WTC11 (cell line): ENCODE results near the gene DCTPP1. TPM values are rescaled to one million over a fixed set of nuclear protein-coding genes. Genes with fewer than 3 reads are reported as not detected.
A peak's percentile ranks its signal among the peaks of the same experiment; 100 is the strongest.

Source experiments
- ATAC-seq: fragments of 200-7000 bp; cut with Tn5 transposase; 2 replicates; pipeline ENCODE4 v1.10.0; 2021; ENCODE audit warnings: mild to moderate bottlenecking, moderate library complexity
- CTCF ChIA-PET: fragments of 300-600 bp; sonication (Branson Sonifier 250); formaldehyde crosslinking; loops from one replicate; lab custom pipeline; 2021; ENCODE audit warnings: antibody characterized with exemption; lab: Charles Lee
- POLR2A ChIA-PET: fragments of 350-600 bp; sonication (Branson Sonifier 250); formaldehyde crosslinking; loops from one replicate; lab custom pipeline; 2021; ENCODE audit warnings: antibody characterized with exemption; lab: Charles Lee
- DNase-seq: peaks from one replicate; pipeline ENCODE4 v3.0.0; 2021; ENCODE audit warnings: low spot score
- H3K27ac Mint-ChIP-seq: 2 replicates; pipeline ENCODE4 v1.8.0; 2021; ENCODE audit warnings: mixed read lengths
- H3K27me3 Mint-ChIP-seq: 2 replicates; pipeline ENCODE4 v1.8.0; 2021; ENCODE audit warnings: low read depth, mild to moderate bottlenecking, moderate library complexity, mixed read lengths
- H3K36me3 Mint-ChIP-seq: 2 replicates; pipeline ENCODE4 v1.8.0; 2021; ENCODE audit warnings: mixed read lengths
- H3K4me1 Mint-ChIP-seq: 2 replicates; pipeline ENCODE4 v1.8.0; 2022; ENCODE audit warnings: mixed read lengths
- H3K4me3 Mint-ChIP-seq: 2 replicates; pipeline ENCODE4 v1.8.0; 2021; ENCODE audit warnings: mild to moderate bottlenecking, moderate library complexity, mixed read lengths
- H3K9me3 Mint-ChIP-seq: 2 replicates; pipeline ENCODE4 v1.8.0; 2021; ENCODE audit warnings: mixed read lengths
- ATF2 ChIP-seq: sonication (generic); formaldehyde crosslinking; IDR thresholded peaks from 2 replicates; pipeline ENCODE4 v1.8.1; 2022; ENCODE audit warnings: low read depth, missing genetic modification reagents, borderline replicate concordance
- ESRRA ChIP-seq: sonication (generic); formaldehyde crosslinking; IDR thresholded peaks from 2 replicates; pipeline ENCODE4 v1.8.1; 2022; ENCODE audit warnings: mild to moderate bottlenecking, missing genetic modification reagents, borderline replicate concordance
- GABPB1 ChIP-seq: sonication (generic); formaldehyde crosslinking; IDR thresholded peaks from 2 replicates; pipeline ENCODE4 v1.8.1; 2023; ENCODE audit warnings: mild to moderate bottlenecking, missing genetic modification reagents
- GRHL2 ChIP-seq: fragments of 250-450 bp; sonication (Bioruptor Pico); IDR thresholded peaks from 2 replicates; pipeline ENCODE4 v1.8.0; 2022; ENCODE audit warnings: mild to moderate bottlenecking, moderate library complexity; ENCODE audit not compliant: insufficient replicate concordance, severe bottlenecking
- MXD4 ChIP-seq: fragments of 250-450 bp; sonication (Bioruptor Pico); IDR thresholded peaks from 2 replicates; pipeline ENCODE4 v1.8.0; 2021; ENCODE audit warnings: mild to moderate bottlenecking, moderate library complexity, borderline replicate concordance
- MYBL2 ChIP-seq: sonication (generic); formaldehyde crosslinking; IDR thresholded peaks from 2 replicates; pipeline ENCODE4 v1.8.1; 2023; ENCODE audit warnings: mild to moderate bottlenecking, moderate library complexity, missing genetic modification reagents
- NFE2L1 ChIP-seq: sonication (generic); formaldehyde crosslinking; IDR thresholded peaks from 2 replicates; pipeline ENCODE4 v1.8.1; 2023; ENCODE audit warnings: missing genetic modification reagents
- PRDM15 ChIP-seq: sonication (generic); formaldehyde crosslinking; IDR thresholded peaks from 2 replicates; pipeline ENCODE4 v1.8.0; 2022; ENCODE audit warnings: missing genetic modification reagents
- SMAD4 ChIP-seq: sonication (generic); formaldehyde crosslinking; IDR thresholded peaks from 2 replicates; pipeline ENCODE4 v1.8.0; 2022; ENCODE audit warnings: mild to moderate bottlenecking, missing genetic modification reagents
- ZBTB21 ChIP-seq: sonication (generic); formaldehyde crosslinking; IDR thresholded peaks from 2 replicates; pipeline ENCODE4 v1.8.1; 2023; ENCODE audit warnings: mild to moderate bottlenecking, missing genetic modification reagents, borderline replicate concordance
- ZMAT4 ChIP-seq: fragments of 250-450 bp; sonication (Bioruptor Pico); IDR thresholded peaks from 2 replicates; pipeline ENCODE4 v1.9.0; 2021; ENCODE audit warnings: mild to moderate bottlenecking
- ZNF121 ChIP-seq: sonication (generic); formaldehyde crosslinking; IDR thresholded peaks from 2 replicates; pipeline ENCODE4 v1.8.0; 2023; ENCODE audit warnings: missing genetic modification reagents
- ZNF416 ChIP-seq: fragments of 250-450 bp; sonication (Bioruptor Pico); IDR thresholded peaks from 2 replicates; pipeline ENCODE4 v1.9.0; 2021; ENCODE audit warnings: mild to moderate bottlenecking, inconsistent platforms
- ZNF532 ChIP-seq: fragments of 250-450 bp; sonication (Bioruptor Pico); IDR thresholded peaks from 2 replicates; pipeline ENCODE4 v1.9.0; 2021; ENCODE audit warnings: mild to moderate bottlenecking, borderline replicate concordance
- total RNA-seq: library from RNA; stranded (reverse); gene quantifications from 3 replicates; pipeline ENCODE4 v1.2.3, GENCODE V29; 2021
- TF ChIP-seq, protein P1 (sequence below): sonication (generic); formaldehyde crosslinking; IDR thresholded peaks from 2 replicates; pipeline ENCODE4 v1.8.1; 2023; ENCODE audit warnings: mild to moderate bottlenecking, missing genetic modification reagents, borderline replicate concordance

DCTPP1 gene
- total RNA-seq, 1 experiment from 2014 or later, result 70.5 TPM

DNA sequence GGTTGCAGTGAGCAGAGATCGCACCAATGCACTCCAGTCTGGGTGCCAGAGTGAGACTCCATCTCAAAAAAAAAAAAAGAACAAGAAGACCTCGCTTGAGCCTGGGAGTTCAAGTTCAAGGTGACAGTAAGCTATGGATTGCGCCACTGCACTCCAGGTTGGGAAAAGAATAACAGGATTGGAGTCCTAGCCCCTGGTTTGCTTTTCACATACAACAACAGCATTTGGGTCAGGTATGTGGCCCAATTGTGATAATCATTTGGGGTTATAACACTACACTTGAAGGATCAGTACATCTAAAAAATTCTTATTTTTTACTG, 19.2 kb upstream of the DCTPP1 start:
- H3K4me3 Mint-ChIP-seq, result no peak overlapping the region
- ChIA-PET CTCF (interaction anchor here (0.6 to 4.8 kb wide), 10 partner anchors 10 to 320 kb away, joined by 3 to 41 read pairs (median 5); partner anchors contain the start of genes DCTPP1 and ZNF785), POLR2A (no interaction called here)
- DNase-seq (no peak), ATAC-seq (no peak)
- H3K27me3 Mint-ChIP-seq, result peaks cover 28% of the 10 kb centered on the region
- peaks cover 12% of the 10 kb centered on the region for H3K9me3 Mint-ChIP-seq
- H3K27ac Mint-ChIP-seq, result no peak overlapping the region
- H3K36me3 Mint-ChIP-seq, result peaks cover 14% of the 10 kb centered on the region
- no peak for TF ChIP-seq MYBL2 (CRISPR knock-in tag)
- no peak for TF ChIP-seq PRDM15
- TF ChIP-seq ZBTB21 (CRISPR knock-in tag), result no peak
- no peak for TF ChIP-seq SMAD4 (CRISPR knock-in tag)
- TF ChIP-seq GRHL2, result no peak
- TF ChIP-seq NFE2L1 (CRISPR knock-in tag), result no peak
- no peak for TF ChIP-seq ESRRA
- TF ChIP-seq, protein P1, sequence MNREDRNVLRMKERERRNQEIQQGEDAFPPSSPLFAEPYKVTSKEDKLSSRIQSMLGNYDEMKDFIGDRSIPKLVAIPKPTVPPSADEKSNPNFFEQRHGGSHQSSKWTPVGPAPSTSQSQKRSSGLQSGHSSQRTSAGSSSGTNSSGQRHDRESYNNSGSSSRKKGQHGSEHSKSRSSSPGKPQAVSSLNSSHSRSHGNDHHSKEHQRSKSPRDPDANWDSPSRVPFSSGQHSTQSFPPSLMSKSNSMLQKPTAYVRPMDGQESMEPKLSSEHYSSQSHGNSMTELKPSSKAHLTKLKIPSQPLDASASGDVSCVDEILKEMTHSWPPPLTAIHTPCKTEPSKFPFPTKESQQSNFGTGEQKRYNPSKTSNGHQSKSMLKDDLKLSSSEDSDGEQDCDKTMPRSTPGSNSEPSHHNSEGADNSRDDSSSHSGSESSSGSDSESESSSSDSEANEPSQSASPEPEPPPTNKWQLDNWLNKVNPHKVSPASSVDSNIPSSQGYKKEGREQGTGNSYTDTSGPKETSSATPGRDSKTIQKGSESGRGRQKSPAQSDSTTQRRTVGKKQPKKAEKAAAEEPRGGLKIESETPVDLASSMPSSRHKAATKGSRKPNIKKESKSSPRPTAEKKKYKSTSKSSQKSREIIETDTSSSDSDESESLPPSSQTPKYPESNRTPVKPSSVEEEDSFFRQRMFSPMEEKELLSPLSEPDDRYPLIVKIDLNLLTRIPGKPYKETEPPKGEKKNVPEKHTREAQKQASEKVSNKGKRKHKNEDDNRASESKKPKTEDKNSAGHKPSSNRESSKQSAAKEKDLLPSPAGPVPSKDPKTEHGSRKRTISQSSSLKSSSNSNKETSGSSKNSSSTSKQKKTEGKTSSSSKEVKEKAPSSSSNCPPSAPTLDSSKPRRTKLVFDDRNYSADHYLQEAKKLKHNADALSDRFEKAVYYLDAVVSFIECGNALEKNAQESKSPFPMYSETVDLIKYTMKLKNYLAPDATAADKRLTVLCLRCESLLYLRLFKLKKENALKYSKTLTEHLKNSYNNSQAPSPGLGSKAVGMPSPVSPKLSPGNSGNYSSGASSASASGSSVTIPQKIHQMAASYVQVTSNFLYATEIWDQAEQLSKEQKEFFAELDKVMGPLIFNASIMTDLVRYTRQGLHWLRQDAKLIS, result no peak
- no peak for TF ChIP-seq ZMAT4 (CRISPR knock-in tag)
- no peak for TF ChIP-seq ZNF416 (CRISPR knock-in tag)
- TF ChIP-seq ZNF121 (CRISPR knock-in tag), result no peak
- H3K4me1 Mint-ChIP-seq, result peaks cover 12% of the 10 kb centered on the region

DNA sequence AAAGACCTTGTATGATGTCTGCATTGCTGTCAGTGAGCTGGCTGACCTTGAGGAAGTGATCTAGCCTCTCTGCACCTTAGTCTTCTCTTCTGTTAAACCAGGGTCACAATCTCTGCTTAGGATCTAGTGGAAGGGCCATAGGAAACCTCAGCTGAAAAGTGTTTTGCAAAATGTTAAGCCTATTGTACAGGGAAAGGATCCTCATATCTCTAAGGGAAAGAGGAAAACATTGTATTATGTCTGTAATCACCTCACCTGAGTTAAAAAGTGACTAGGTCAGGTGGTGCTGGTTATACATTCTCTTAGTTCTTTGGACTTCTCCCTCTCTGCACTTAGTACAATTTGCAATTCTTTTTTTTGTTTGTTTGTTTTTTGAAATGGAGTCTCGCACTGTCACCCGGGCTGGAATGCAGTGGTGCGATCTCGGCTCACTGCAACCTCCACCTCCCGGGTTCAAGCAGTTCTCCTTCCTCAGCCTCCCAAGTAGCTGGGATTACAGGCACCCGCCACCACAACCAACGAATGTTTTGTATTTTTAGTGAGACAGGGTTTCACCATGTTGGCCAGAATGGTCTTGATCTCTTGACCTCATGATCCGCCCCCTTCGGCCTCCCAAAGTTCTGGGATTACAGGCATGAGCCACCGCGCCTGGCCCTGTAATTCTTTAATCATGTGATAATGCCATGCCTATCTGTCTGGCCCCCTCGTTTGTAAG, 17.8 kb upstream of the DCTPP1 start:
- Mint-ChIP-seq H3K9me3 (peaks cover 16% of the 10 kb centered on the region), H3K27me3 (peaks cover 28% of the 10 kb centered on the region), H3K4me1 (peaks cover 22% of the 10 kb centered on the region), H3K27ac (no peak overlapping the region), H3K4me3 (no peak overlapping the region), H3K36me3 (peaks cover 19% of the 10 kb centered on the region)
- no peak for ATAC-seq
- ChIA-PET CTCF (interaction anchor here (0.6 to 4.8 kb wide), 5 partner anchors 18 to 336 kb away, joined by 3 to 41 read pairs (median 3); partner anchors contain the start of gene DCTPP1), POLR2A (no interaction called here)
- DNase-seq, result no peak
- TF ChIP-seq MXD4 (CRISPR knock-in tag) (no peak), GABPB1 (CRISPR knock-in tag) (0 out of 2 replicates have a peak, but pooled peaks have one; percentile 20)

DNA sequence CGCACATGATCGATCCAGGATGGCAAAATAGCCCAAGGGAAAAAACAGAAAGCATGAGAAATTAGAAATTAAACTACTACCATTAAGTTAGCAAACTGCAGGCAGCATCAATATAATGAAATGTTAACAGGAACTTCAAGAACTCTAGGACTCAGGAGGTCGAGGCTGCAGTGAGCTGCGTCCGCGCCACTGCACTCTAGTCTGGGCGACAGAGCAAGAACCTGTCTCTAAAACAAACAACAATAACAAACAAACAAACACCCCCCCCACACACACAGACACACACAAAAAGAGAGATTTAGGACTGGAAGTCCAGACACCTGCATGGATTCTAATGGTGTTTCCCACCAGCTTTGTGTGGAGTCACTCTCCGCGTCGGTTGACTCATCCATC, 16.4 kb upstream of the DCTPP1 start:
- ChIA-PET CTCF (interaction anchor here (1.1 to 4.5 kb wide), 2 partner anchors 14 to 16 kb away, joined by 3 to 25 read pairs; partner anchors contain the start of gene DCTPP1), POLR2A (no interaction called here)
- peaks cover 28% of the 10 kb centered on the region for H3K27me3 Mint-ChIP-seq
- H3K9me3 Mint-ChIP-seq, result peaks cover 16% of the 10 kb centered on the region
- peak overlapping the region; percentile 98 for H3K27ac Mint-ChIP-seq
- H3K36me3 Mint-ChIP-seq, result peaks cover 19% of the 10 kb centered on the region
- peaks cover 22% of the 10 kb centered on the region for H3K4me1 Mint-ChIP-seq
- ATAC-seq (no peak), DNase-seq (no peak)
- H3K4me3 Mint-ChIP-seq, result peak overlapping the region; percentile 77
- TF ChIP-seq ZNF532 (CRISPR knock-in tag), result 0 out of 2 replicates have a peak, but pooled peaks have one; percentile 10
- no peak for TF ChIP-seq ATF2 (CRISPR knock-in tag)
- TF ChIP-seq, all 79 proteins: peak for 1
